ENCODE data around the gene SLIT3. TPM values are rescaled to one million over a fixed set of nuclear protein-coding genes. Genes with fewer than 3 reads are reported as not detected.
"Not testable (repeated sequence)": the region's sequence is repeated elsewhere in the genome, so short reads cannot be mapped to it uniquely, and the experiment has no call there.

SLIT3 gene
- polyA plus RNA-seq, 4 donors = 44.8 to 57.0 (median 49.6) TPM

- no peak for DNase-seq (ENCODE audit: low read depth in 4 of 4, low spot score in 2 of 4)
Measured at GRCh38 chr5:169223595-169223953, 77.4 kb downstream of the SLIT3 start.

DNA sequence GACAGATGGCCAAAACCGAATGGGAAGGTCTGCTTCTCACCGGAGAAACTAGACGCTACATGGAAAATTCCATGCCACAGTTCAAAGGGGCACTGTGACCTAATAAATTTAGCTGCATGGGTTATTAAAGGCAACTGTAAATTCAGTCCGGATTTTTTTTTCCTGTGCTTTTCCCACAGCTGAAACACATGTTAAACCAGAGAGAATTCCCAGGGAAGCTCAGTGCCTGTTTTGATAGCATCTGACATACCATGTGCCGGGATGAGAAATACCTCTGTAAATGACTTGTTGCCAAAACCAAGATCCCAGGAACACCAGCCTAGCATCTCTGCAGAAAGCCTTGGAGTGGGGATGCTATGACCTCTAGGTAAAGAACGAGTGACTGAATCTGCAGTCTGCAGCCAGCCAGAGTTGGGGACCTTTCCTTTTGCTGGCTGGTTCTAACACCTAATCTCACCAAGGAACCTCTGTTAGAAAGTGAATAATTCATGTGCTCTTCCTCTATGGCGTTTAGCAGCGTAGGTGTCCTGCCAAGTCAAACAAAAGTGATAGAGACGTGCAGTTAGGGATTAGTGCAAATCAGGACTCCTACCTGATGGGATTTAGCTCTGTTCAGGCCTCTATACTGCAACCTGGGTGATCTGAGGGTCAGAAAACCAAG lies 77.9 kb downstream of the SLIT3 start:
- DNase-seq (ENCODE audit: low read depth in 4 of 4, low spot score in 2 of 4) = no peak

DNA sequence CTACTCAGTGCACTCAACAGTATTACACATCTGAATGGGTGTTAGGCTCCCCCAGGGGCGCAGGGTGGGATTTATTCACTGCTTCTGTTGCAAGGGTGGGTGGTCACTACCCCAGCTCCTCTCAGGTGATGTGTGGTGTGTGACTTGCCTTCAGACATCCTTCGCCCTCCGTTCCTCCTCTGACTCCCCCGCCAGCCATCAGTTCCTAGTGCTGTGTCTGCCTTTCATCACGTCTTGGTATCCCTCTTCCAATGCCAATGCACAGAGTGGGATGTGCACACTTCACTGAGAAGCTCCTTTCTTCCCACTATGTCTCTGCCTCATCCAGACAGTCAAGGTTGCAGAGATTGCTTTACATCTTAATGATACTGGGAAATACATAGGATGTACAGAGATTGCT lies 79.4 kb downstream of the SLIT3 start:
- no peak for DNase-seq (ENCODE audit: low read depth in 4 of 4, low spot score in 2 of 4)

DNA sequence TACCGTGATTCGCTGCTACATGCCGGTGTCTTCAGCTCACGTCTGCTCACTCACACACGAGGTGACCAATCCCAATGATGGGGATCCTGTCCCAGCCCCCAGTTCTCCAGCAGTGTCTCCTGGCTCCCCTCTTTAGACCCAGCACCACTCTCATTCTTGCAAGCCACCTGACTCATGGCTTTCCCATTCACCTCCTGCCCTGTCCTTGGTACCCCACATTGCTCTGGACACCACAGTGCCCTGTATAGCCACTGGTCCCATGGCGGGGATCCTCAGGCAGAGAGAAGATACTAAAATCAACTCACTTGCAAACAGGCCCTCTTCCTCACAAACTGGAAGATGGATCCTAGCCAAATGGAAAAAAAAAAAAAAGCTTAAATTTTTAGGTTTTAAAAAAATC lies 81.0 kb downstream of the SLIT3 start:
- DNase-seq (ENCODE audit: low read depth in 4 of 4, low spot score in 2 of 4) = no peak

DNA sequence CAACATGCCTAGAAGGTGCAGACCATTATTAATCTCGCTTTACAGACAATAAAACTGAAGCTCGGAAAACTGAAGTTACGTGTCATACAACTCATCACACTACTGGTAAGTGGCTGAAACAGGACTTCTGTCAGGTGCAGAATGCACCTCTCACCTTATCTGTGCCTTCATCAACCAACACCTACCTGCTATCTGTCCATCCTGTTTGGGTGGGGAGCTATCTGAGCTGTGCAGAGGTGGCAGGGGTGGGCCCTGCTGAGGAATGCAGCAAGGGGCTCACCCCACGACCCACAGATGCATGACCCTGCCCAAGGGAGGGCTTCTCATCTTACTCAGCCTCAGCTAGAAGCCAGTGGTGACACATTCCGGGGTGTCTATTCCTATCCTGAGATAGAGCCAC lies 81.6 kb downstream of the SLIT3 start:
- no peak for DNase-seq (ENCODE audit: low read depth in 4 of 4, low spot score in 2 of 4)

DNA sequence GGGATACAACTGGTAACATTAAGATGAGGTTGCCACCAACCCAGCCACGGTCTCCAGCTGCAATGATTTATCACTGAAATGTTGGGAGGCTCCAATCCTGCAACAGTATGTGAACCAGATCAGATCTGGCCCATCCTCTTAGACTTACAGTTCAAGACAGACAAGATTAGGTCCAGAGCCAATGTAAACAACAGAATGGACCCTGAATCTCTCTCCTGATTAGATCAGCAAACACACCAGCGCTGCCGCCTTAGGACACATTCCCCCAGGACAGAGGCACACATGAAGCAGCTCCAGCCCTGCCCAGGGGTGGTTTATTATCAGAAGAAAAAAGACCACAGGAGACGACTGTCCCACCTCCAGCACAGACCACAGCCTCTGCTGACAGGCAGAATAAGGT lies 82.1 kb downstream of the SLIT3 start:
- no peak for DNase-seq (ENCODE audit: low read depth in 4 of 4, low spot score in 2 of 4)

DNA sequence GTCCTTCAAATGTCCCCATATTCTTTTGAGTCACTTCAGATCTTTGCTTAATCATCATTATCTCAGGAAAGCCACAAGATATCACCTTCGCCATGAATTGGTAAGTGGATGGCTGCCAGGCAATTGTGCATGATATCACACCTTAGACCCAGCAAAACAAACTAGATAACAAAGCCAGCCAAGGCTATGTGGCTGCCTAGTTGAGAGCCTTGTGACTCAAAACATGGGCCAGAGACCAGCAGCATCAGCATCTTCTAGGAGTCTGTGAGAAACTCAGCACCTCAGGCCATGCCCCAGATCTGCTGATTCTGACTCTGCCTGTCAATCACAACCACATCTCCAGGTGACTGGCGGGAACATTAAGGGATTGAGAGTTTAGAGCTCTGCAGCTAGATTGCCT lies 82.8 kb downstream of the SLIT3 start:
- DNase-seq (ENCODE audit: low read depth in 4 of 4, low spot score in 2 of 4) = no peak

GRCh38 chr5:169216866-169217265 lies 84.1 kb downstream of the SLIT3 start:
- no peak for DNase-seq (ENCODE audit: low read depth in 4 of 4, low spot score in 2 of 4)

DNA sequence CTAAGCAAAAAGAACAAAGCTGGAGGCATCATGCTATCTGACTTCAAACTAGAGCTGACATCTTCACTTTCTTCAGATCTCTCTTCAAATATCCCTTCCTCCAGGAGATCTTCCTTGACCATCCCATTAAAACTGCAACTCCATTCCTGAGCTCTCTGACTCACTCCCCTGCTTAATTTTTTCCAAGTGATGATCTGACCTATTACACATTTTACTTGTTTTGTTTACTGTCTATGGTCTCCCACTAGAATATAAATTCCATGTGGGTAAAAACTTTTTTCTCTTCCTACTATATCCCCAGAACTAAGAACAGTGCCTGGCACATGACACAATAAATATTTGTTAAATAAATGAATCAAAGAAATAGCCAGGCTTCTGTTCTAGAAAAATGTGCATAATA lies 87.5 kb downstream of the SLIT3 start:
- no peak for DNase-seq (ENCODE audit: low read depth in 4 of 4, low spot score in 2 of 4)

GRCh38 chr5:169211761-169212160 lies 89.2 kb downstream of the SLIT3 start:
- not testable (repeated sequence) for DNase-seq (ENCODE audit: low read depth in 4 of 4, low spot score in 2 of 4)

DNA sequence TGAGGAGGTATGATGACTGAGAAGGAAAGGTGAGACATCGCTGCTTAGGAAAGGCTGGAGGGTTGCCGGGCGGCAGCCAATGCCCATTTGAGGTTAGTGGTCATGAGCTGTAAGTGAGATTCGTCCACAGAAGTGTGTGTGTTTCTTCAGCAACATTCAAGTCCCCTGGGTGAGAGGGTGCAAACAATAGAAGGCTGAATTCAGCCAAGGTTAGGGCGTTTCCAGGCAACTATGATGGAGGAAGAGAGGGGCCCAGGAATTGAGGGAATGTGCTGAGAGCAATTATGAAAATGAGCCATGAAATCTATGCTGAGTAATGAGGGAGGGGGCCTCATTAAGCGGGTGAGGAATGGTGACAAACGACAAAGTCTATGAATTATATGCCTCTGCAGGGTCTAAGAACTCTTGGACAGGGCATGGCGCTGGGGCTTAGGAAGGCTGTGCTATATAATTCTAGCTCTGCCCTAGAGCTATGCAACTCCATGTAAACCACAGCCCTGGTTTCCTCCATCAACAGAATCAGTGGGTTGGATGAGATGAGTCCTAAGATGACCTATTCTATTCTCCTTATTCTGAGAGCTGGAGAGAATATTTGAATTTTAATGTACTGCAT lies 96.0 kb downstream of the SLIT3 start:
- DNase-seq (ENCODE audit: low read depth in 4 of 4, low spot score in 2 of 4) = no peak

- DNase-seq (ENCODE audit: low read depth in 4 of 4, low spot score in 2 of 4) = no peak
Measured at GRCh38 chr5:169202969-169203368, 98.0 kb downstream of the SLIT3 start.

DNA sequence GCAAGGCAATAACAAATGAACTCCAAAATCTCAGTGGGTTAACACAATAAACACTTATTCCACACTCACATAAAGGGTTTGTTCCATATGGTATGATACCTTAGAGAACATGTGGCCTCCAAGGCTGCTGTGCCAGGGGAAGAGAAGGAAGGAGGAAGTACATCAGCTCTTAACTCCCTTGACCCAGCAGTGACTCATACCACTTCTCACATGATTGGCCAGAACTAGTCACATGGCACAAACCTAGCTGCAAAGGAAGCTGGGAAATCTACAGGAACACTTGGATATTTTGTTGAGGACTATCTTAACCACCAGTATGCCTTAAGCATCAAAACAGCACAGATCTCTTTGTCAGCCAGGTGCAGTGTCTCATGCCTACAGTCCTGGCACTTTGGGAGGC lies 99.3 kb downstream of the SLIT3 start:
- no peak for DNase-seq (ENCODE audit: low read depth in 4 of 4, low spot score in 2 of 4)

DNA sequence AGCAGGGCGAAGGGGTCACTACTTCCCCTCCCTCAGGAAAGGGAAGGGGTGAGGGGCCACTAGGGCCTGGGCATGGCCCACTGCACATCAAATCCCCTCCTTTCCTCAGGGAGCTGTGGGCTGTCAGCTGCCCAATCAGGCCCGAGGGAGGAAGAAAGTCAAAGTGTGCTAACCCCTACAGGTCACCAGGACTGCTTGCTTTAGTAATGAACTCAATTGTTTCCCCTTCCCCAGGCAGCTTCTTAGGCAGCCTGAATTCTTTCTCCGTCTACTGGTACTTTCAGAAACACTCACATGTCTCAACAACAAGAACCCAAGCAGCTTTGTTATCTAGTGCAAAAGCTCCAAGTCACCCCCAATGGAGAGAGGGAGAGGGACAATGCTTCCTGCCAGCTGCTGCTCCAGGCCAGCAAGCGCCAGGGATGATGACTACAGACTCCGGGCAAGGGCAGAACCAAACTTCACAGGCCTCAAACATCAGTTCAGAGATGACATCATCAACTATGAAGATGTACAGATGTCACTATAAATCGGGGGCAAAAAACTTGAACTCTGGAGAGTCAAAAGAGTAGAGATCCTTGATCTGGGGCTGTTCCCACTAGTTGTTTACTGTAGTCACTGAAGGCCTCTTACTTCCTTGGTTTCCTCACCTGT lies 100.7 kb downstream of the SLIT3 start:
- no peak for DNase-seq (ENCODE audit: low read depth in 4 of 4, low spot score in 2 of 4)

- no peak for DNase-seq (ENCODE audit: low read depth in 4 of 4, low spot score in 2 of 4)
Measured at GRCh38 chr5:169197343-169197742, 103.6 kb downstream of the SLIT3 start.

DNA sequence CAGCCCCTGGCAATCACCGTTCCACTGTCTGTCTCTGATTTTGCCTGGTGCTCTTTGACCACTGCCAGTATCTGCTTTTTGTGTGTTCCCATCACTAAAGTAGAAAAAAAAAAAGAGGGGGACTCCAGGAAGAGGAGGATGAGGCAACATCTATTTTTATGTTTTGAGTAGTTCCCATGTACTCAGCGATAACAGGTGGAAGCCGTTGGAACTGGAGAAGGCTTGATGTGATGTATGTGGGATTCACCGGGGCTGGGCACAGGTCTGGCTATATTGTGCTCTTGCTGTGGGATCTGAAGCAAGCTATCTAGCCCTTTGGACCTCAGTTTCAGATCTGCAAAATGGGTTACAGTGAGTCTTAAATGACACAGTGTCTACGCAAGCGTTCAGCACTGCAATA lies 104.9 kb downstream of the SLIT3 start:
- no peak for DNase-seq (ENCODE audit: low read depth in 4 of 4, low spot score in 2 of 4)

DNA sequence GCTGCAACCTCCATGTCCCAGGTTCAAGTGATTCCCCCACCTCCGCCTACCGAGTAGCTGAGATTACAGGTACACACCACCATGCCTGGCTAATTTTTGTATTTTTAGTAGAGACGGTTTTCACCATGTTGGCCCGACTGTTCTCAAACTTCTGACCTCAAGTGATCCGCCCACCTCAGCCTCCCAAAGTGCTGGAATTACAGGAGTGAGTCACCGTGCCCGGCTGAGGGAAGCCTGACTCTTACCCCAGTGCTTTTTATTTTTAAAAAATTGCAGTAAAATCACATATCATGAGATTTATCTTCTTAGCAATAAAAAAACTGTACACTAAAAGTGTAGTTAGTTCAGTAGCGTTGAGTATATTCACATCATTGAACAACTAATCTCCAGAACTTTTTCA lies 105.3 kb downstream of the SLIT3 start:
- no peak for DNase-seq (ENCODE audit: low read depth in 4 of 4, low spot score in 2 of 4)

- no peak for DNase-seq (ENCODE audit: low read depth in 4 of 4, low spot score in 2 of 4)
Measured at GRCh38 chr5:169192536-169192935, 108.4 kb downstream of the SLIT3 start.

- no peak for DNase-seq (ENCODE audit: low read depth in 4 of 4, low spot score in 2 of 4)
Measured at GRCh38 chr5:169190849-169191248, 110.1 kb downstream of the SLIT3 start.

DNA sequence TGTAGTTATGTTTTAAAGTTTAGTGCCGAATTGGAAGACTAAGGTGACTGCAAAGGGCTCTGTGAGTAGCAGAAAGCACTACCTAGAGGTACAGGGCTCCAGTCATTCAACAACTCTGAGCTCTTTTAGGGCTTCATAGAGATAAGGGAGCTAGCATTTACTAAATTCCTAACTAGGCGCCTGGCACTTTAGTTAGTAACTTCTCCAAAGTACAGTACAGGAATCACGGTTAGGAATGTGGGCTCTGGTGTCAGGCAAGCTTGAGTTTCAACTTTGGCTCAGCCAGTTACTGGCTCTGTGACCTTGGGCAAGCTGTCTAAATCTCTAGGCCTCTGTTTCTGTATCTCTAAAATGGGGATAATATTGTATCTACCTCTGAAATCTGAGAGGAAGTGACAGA lies 115.3 kb downstream of the SLIT3 start:
- DNase-seq (ENCODE audit: low read depth in 4 of 4, low spot score in 2 of 4) = no peak

DNA sequence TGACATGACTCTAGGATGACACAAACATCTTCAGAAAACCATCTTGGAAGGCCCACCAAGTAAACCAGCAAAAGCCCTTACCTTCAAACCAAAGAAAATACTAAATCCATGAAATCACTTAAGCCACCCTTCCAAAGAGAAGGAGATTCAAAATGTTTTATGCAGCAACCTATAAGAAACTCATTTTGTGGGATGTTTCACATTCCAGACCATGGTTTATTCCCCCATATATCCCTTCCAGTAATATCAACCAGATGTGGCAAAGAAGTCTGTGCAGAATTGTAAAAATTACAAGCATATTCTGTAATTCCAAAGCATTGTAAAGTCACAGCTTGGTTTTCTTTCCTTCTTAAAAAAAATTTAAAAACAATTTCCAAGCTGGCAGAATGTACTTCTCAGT lies 117.4 kb downstream of the SLIT3 start:
- DNase-seq (ENCODE audit: low read depth in 4 of 4, low spot score in 2 of 4) = no peak

GRCh38 chr5:169182797-169183196 lies 118.1 kb downstream of the SLIT3 start:
- DNase-seq (ENCODE audit: low read depth in 4 of 4, low spot score in 2 of 4) = no peak
